HepG2 (cell line): ENCODE results near the gene NELFCD. TPM values are rescaled to one million over a fixed set of nuclear protein-coding genes. Genes with fewer than 3 reads are reported as not detected.

ENCODE experiments used
- ATAC-seq: fragments of 200-7000 bp; cut with Tn5 transposase; 3 replicates; pipeline ENCODE4 v1.9.1; 2020; ENCODE audit warnings: mild to moderate bottlenecking, moderate library complexity
- BruUV-seq: library from RNA; stranded (reverse); fragments of 400-500 nt; replicated peaks from 2 replicates; lab custom pipeline; 2021; lab: Mats Ljungman, UMichigan
- CTCF ChIA-PET: fragments of 300-600 bp; formaldehyde crosslinking; extraction: SDS; loops from one replicate; lab custom pipeline; 2021; ENCODE audit warnings: low total read pairs, inconsistent platforms, low intra/inter-chr PET ratio; lab: Yijun Ruan, JAX
- POLR2A ChIA-PET: fragments of 350-600 bp; sonication (Branson Sonifier 250); formaldehyde crosslinking; loops from one replicate; lab custom pipeline; 2020; ENCODE audit warnings: antibody characterized with exemption, inconsistent platforms; lab: Yijun Ruan, JAX
- DNase-seq: peaks from one replicate; pipeline ENCODE4 v3.0.0-alpha.2; 2015; ENCODE audit warnings: low spot score
- FAIRE-seq: peaks from 3 replicates; lab custom pipeline; 2011; peaks lifted over from hg19 to GRCh38; lab: Jason Lieb, UNC
- H2AFZ ChIP-seq: one replicate; pipeline ENCODE4 v1.6.1; 2011; ENCODE audit warnings: low read length, inconsistent platforms
- H3K27ac ChIP-seq: fragments of 300-600 bp; 3 replicates; pipeline ENCODE4 v1.8.0; 2011; ENCODE audit warnings: mixed run types, mild to moderate bottlenecking, mixed read lengths, low read length, inconsistent platforms; ENCODE audit not compliant: insufficient read depth; ENCODE audit errors: extremely low read length
- H3K27me3 ChIP-seq, 2 experiments: fragments of 200-600 bp in 1 of 2; 2 replicates in 1 of 2; 3 replicates in 1 of 2; pipeline versions ENCODE4 v1.6.0 to v1.8.0; 2011; ENCODE audit warnings: low read length in 2 of 2, mild to moderate bottlenecking in 2 of 2, moderate library complexity in 2 of 2, inconsistent platforms in 1 of 2; ENCODE audit not compliant: insufficient read depth in 2 of 2, control insufficient read depth in 1 of 2
- H3K36me3 ChIP-seq, 2 experiments: fragments of 200-600 bp in 1 of 2; replicated peaks in 1 of 2; 2 replicates in 1 of 2; 3 replicates in 1 of 2; pipeline versions ENCODE4 v1.5.1 to v1.8.0; 2011; ENCODE audit warnings: low read length in 2 of 2, inconsistent platforms in 1 of 2; ENCODE audit not compliant: insufficient read depth in 2 of 2, control insufficient read depth in 1 of 2
- H3K4me1 ChIP-seq: 2 replicates; pipeline ENCODE4 v1.5.1; 2012; ENCODE audit warnings: low read length, inconsistent platforms; ENCODE audit not compliant: insufficient read depth
- H3K4me2 ChIP-seq: 2 replicates; pipeline ENCODE4 v1.6.0; 2011; ENCODE audit warnings: low read depth, low read length, inconsistent platforms
- H3K4me3 ChIP-seq, 3 experiments: fragments of 200-600 bp in 1 of 3; sonication (generic), shearing (Covaris generic) in 1 of 3; replicated peaks in 1 of 3; 2 replicates each; pipeline ENCODE4 v1.5.1; 2011 to 2016; ENCODE audit warnings: low read length in 3 of 3, inconsistent platforms in 2 of 3, low read depth in 2 of 3, mild to moderate bottlenecking in 2 of 3, control low read depth in 1 of 3, mixed read lengths in 1 of 3; ENCODE audit not compliant: insufficient read depth in 1 of 3
- H3K79me2 ChIP-seq: one replicate; pipeline ENCODE4 v1.6.1; 2011; ENCODE audit warnings: low read length, inconsistent platforms; ENCODE audit not compliant: insufficient read depth
- H3K9ac ChIP-seq: 2 replicates; pipeline ENCODE4 v1.6.0; 2011; ENCODE audit warnings: mild to moderate bottlenecking, low read depth, low read length, inconsistent platforms; ENCODE audit not compliant: insufficient read depth
- H3K9me3 ChIP-seq: 2 replicates; pipeline ENCODE4 v1.5.1; 2012; ENCODE audit warnings: mild to moderate bottlenecking, low read length
- H4K20me1 ChIP-seq: 2 replicates; pipeline ENCODE4 v1.6.0; 2011; ENCODE audit warnings: inconsistent platforms, mild to moderate bottlenecking, low read length, moderate library complexity; ENCODE audit not compliant: insufficient read depth
- GTF3A ChIP-seq: sonication (generic); formaldehyde crosslinking; conservative IDR thresholded peaks from 2 replicates; pipeline ENCODE4 v1.4.0; 2020; ENCODE audit warnings: mild to moderate bottlenecking, missing genetic modification reagents
- HNRNPH1 ChIP-seq: fragments of 200-400 bp; formaldehyde crosslinking; optimal IDR thresholded peaks from 2 replicates; pipeline ENCODE3; 2017; ENCODE audit warnings: mild to moderate bottlenecking, low read depth, low read length
- MYC ChIP-seq: sonication (generic); formaldehyde crosslinking; IDR thresholded peaks from 2 replicates; pipeline ENCODE4 v1.9.0; 2021; ENCODE audit warnings: missing genetic modification reagents, borderline replicate concordance
- PAWR ChIP-seq: sonication (generic); formaldehyde crosslinking; IDR thresholded peaks from 2 replicates; pipeline ENCODE4 v1.4.0; 2020; ENCODE audit warnings: missing genetic modification reagents, mild to moderate bottlenecking, borderline replicate concordance
- ZBTB46 ChIP-seq: sonication (generic); formaldehyde crosslinking; IDR thresholded peaks from 2 replicates; pipeline ENCODE4 v1.4.0; 2020; ENCODE audit warnings: mild to moderate bottlenecking, missing genetic modification reagents, borderline replicate concordance
- ZNF44 ChIP-seq: sonication (generic); formaldehyde crosslinking; IDR thresholded peaks from 2 replicates; pipeline ENCODE4 v1.5.1; 2020; ENCODE audit warnings: mild to moderate bottlenecking, missing genetic modification reagents
- ZNF646 ChIP-seq: sonication (generic); formaldehyde crosslinking; IDR thresholded peaks from 2 replicates; pipeline ENCODE4 v1.9.0; 2021; ENCODE audit warnings: mild to moderate bottlenecking, missing genetic modification reagents
- WGBS: methylation state at CpG from one replicate; pipeline ENCODE4 v1.1.6; 2017; ENCODE audit warnings: low lambda C conversion rate; 5-methylcytosine and 5-hydroxymethylcytosine counted together
- in situ Hi-C: cut with HindIII; loops from 2 replicates; pipeline ENCODE4 v1.10.0; 2017; ENCODE audit warnings: low pct_unique_long_range_greater_than_20kb; ENCODE audit not compliant: extremely low pct_ligation_motif_present
- intact Hi-C: fragments of 100-400 bp; cut with micrococcal nuclease; formaldehyde crosslinking; loops from one replicate; pipeline ENCODE4 v1.10.0; 2022; ENCODE audit not compliant: unreplicated experiment
- polyA plus RNA-seq, 8 experiments: library from polyadenylated mRNA; depleted of rRNA in 3 of 8; stranded (reverse) in 7 of 8; unstranded in 1 of 8; fragments of >200 nt; fragmentation: Illumina TruSeq in 4 of 8; extraction: Trizol in 4 of 8; gene quantifications; 2 replicates each; pipeline versions ENCODE4 v1.2.1 to v1.2.3, GENCODE V29; 2011 to 2016; ENCODE audit warnings: low read depth in 4 of 8, missing spikeins in 1 of 8, mixed read lengths in 1 of 8; ENCODE audit not compliant: insufficient read depth in 1 of 8
- total RNA-seq, 5 experiments: library from RNA; depleted of rRNA; stranded (reverse); fragments of >200 nt; fragmentation: Illumina TruSeq; extraction: Trizol; gene quantifications; 2 replicates each; pipeline ENCODE4 v1.2.3, GENCODE V29; 2016; ENCODE audit warnings: low read depth in 1 of 5

The NELFCD gene
- total and polyA plus RNA-seq, 2 of the 13 experiments (the other 11 are each of a cell fraction or from before 2014, with no cell fraction given): 159 to 203 TPM

DNA sequence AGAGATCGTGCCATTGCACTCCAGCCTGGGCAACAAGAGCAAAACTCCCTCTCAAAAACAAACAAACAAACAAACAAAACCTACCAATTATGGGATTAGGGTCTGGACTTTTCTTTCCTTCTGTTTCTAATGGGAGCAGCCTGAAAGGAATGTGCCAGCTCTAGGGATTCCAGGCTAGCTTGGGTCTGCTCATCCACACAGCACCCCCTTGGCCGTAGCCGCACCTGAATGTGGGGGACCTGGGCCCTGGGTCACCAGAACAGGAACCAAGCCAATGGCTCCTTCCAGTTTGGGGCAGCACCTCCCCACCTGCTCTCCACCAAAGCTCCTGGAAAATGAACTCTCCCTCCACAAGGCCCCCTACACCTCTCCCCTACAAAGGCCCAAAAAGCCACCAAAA is 19.3 kb downstream of the NELFCD start:
- H3K36me3 ChIP-seq: peaks cover 4% of the 10 kb centered on the region in 2 experiments; a peak in 3 of 5 replicates
- H4K20me1 ChIP-seq: no peaks in the 10 kb centered on the region
- ChIA-PET CTCF (no interaction called here), POLR2A (no interaction called here)
- 50% methylated on average over 3 of the region's 3 CpGs for WGBS
- no peak overlapping the region for H2AFZ ChIP-seq
- no peak overlapping the region for H3K4me3 ChIP-seq
- FAIRE-seq (no peak), ATAC-seq (no peak), DNase-seq (no peak)
- no peaks in the 10 kb centered on the region for H3K9me3 ChIP-seq
- no peak overlapping the region for H3K27ac ChIP-seq
- no peak overlapping the region for H3K9ac ChIP-seq
- TF ChIP-seq ZBTB46 (CRISPR knock-in tag) (no peak), PAWR (no peak), GTF3A (no peak), ZNF646 (no peak), MYC (CRISPR knock-in tag) (no peak), HNRNPH1 (no peak), ZNF44 (no peak)
- no peaks in the 10 kb centered on the region for H3K79me2 ChIP-seq
- H3K4me1 ChIP-seq: peaks cover 70% of the 10 kb centered on the region
- no TSS peak for BruUV-seq
- intact Hi-C loops (no loop called here), in situ Hi-C loops (no loop called here)
- peaks cover 2 to 27% of the 10 kb centered on the region in 2 experiments for H3K27me3 ChIP-seq
- H3K4me2 ChIP-seq: no peak overlapping the region
